ENCODE data around the gene SELENOV.

The SELENOV gene

DNA sequence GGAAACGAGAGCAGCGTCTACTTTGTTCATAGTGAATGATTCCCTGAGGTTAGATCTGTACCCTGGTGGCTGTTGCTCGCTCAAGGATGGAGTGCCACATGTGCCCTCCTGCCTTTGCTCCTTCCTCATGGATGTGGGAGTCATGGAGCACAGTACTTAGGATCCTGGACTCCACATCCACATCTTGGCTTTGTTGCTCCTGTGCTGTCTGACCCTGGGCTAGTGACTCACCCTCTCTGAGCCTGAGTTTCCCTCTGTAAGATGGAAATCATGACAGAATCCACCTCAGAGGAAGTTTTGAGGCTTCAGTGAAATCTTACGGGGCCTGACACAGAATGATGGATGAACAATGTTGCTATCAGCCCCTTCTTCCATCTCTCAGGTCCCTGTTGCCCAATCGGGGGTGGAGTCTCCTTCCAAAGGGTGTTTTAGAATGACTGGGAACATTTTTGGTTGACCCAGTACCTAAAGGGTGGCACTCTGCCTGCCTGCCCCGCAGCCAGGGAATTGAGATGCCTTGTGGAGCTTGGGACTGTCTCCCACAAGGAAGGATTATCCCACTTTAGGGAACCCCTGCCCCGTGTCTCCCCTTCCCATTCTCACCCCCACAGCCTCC is 44.1 kb upstream of the SELENOV start:
- ATAC-seq, result no peak
- TF ChIP-seq ZFP3 (CRISPR knock-in tag; IDR thresholded peaks at IDR 0.05) (no peak), ZNF565 (CRISPR knock-in tag; conservative IDR thresholded peaks at IDR 0.05; ENCODE audit: low read depth) (no peak), BACH2 (CRISPR knock-in tag; IDR thresholded peaks at IDR 0.05; ENCODE audit: borderline replicate concordance) (no peak), OSR1 (CRISPR knock-in tag; IDR thresholded peaks at IDR 0.05) (no peak), ESRRG (CRISPR knock-in tag; IDR thresholded peaks at IDR 0.05) (no peak), PPARA (CRISPR knock-in tag; IDR thresholded peaks at IDR 0.05; ENCODE audit: borderline replicate concordance) (no peak), RARB (CRISPR knock-in tag; IDR thresholded peaks at IDR 0.05) (no peak), SNAI2 (CRISPR knock-in tag; IDR thresholded peaks at IDR 0.05) (no peak)
- TF ChIP-seq, protein P1, sequence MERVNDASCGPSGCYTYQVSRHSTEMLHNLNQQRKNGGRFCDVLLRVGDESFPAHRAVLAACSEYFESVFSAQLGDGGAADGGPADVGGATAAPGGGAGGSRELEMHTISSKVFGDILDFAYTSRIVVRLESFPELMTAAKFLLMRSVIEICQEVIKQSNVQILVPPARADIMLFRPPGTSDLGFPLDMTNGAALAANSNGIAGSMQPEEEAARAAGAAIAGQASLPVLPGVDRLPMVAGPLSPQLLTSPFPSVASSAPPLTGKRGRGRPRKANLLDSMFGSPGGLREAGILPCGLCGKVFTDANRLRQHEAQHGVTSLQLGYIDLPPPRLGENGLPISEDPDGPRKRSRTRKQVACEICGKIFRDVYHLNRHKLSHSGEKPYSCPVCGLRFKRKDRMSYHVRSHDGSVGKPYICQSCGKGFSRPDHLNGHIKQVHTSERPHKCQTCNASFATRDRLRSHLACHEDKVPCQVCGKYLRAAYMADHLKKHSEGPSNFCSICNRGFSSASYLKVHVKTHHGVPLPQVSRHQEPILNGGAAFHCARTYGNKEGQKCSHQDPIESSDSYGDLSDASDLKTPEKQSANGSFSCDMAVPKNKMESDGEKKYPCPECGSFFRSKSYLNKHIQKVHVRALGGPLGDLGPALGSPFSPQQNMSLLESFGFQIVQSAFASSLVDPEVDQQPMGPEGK (CRISPR knock-in tag; IDR thresholded peaks at IDR 0.05; ENCODE audit: borderline replicate concordance), result no peak

- TF ChIP-seq, protein P1 (CRISPR knock-in tag; IDR thresholded peaks at IDR 0.05; ENCODE audit: borderline replicate concordance), result no peak
- TF ChIP-seq ZNF70 (CRISPR knock-in tag; IDR thresholded peaks at IDR 0.05), result no peak
- no peak for TF ChIP-seq SNAI2 (CRISPR knock-in tag; IDR thresholded peaks at IDR 0.05)
- TF ChIP-seq CSRNP3 (CRISPR knock-in tag; IDR thresholded peaks at IDR 0.05), result no peak
- no peak for TF ChIP-seq TSHZ2 (CRISPR knock-in tag; IDR thresholded peaks at IDR 0.05)
- no peak for TF ChIP-seq TOX (CRISPR knock-in tag; IDR thresholded peaks at IDR 0.05; ENCODE audit: borderline replicate concordance)
- TF ChIP-seq ZNF565 (CRISPR knock-in tag; conservative IDR thresholded peaks at IDR 0.05; ENCODE audit: low read depth), result no peak
- no peak for TF ChIP-seq ZNF8 (CRISPR knock-in tag; IDR thresholded peaks at IDR 0.05)
- no peak for ATAC-seq
These were observed 43.0 kb upstream of the SELENOV start for GRCh38 chr19:39471756-39472536.

DNA sequence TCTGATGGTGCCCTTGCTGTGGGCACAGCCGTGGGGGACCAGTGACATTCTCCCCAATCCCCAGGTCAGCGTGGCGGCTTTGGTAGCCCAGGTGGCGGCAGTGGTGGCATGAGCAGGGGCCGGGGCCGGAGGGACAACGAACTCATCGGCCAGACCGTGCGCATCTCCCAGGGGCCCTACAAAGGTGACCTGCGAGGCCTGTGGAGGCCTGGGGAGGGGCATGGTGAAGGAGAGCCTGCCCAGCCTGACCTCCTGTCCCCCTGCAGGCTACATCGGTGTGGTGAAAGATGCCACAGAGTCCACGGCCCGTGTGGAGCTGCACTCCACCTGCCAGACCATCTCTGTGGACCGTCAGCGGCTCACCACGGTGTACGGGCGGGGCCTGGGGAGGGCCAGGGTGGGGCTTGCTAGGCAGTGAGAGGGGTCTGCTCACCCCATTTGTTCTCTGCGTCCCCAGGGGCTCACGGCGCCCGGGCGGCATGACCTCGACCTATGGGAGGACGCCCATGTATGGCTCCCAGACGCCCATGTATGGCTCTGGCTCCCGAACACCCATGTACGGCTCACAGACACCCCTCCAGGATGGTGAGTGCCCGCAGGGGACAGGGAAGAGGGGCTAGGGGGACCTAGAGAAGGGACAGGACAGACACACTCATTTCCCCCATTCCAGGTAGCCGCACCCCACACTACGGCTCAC is 42.0 kb upstream of the SELENOV start:
- TF ChIP-seq ZNF8 (CRISPR knock-in tag; IDR thresholded peaks at IDR 0.05) (no peak), SNAI2 (CRISPR knock-in tag; IDR thresholded peaks at IDR 0.05) (no peak), ZC3H10 (CRISPR knock-in tag; IDR thresholded peaks at IDR 0.05) (no peak), POU6F1 (CRISPR knock-in tag; IDR thresholded peaks at IDR 0.05; ENCODE audit: borderline replicate concordance, low read depth) (no peak), BACH2 (CRISPR knock-in tag; IDR thresholded peaks at IDR 0.05; ENCODE audit: borderline replicate concordance) (no peak), GLIS3 (CRISPR knock-in tag; IDR thresholded peaks at IDR 0.05) (no peak), CSRNP3 (CRISPR knock-in tag; IDR thresholded peaks at IDR 0.05) (no peak), ISL1 (CRISPR knock-in tag; IDR thresholded peaks at IDR 0.05) (no peak), ZFP30 (CRISPR knock-in tag; IDR thresholded peaks at IDR 0.05) (no peak), ARNTL (CRISPR knock-in tag; IDR thresholded peaks at IDR 0.05; ENCODE audit: borderline replicate concordance, low read depth) (no peak), TSHZ2 (CRISPR knock-in tag; IDR thresholded peaks at IDR 0.05) (no peak), OSR1 (CRISPR knock-in tag; IDR thresholded peaks at IDR 0.05) (no peak), PPARA (CRISPR knock-in tag; IDR thresholded peaks at IDR 0.05; ENCODE audit: borderline replicate concordance) (no peak)
- ATAC-seq, result no peak; the same call in 2 of the 3 replicates
